H1 (cell line): ENCODE results near the gene SLC51B. TPM values are rescaled to one million over a fixed set of nuclear protein-coding genes. Genes with fewer than 3 reads are reported as not detected.

ENCODE experiments used
- BCL11A ChIP-seq, 2 experiments: IDR thresholded peaks; one replicate each; pipeline ENCODE4 v1.6.1; 2011; ENCODE audit warnings: low read depth in 2 of 2, low read length in 2 of 2, mild to moderate bottlenecking in 2 of 2
- CBX5 ChIP-seq: fragments of 300-800, 300-1000 bp; sonication (generic); IDR thresholded peaks from 2 replicates; pipeline ENCODE4 v1.7.1; 2016; ENCODE audit warnings: antibody characterized with exemption, low read length, low read depth
- CHD2 ChIP-seq: IDR thresholded peaks from 2 replicates; pipeline ENCODE4 v1.6.1; 2012; ENCODE audit warnings: low read length, improper control_type of control experiment
- CREB1 ChIP-seq: IDR thresholded peaks from 2 replicates; pipeline ENCODE4 v1.6.1; 2012; ENCODE audit warnings: inconsistent platforms
- GTF2F1 ChIP-seq: IDR thresholded peaks from 2 replicates; pipeline ENCODE4 v1.6.1; 2012; ENCODE audit warnings: low read depth, low read length, improper control_type of control experiment, borderline replicate concordance
- POLR2A ChIP-seq, 2 experiments: IDR thresholded peaks; 1 replicate in 1 of 2; 2 replicates in 1 of 2; pipeline ENCODE4 v1.6.1; 2011; ENCODE audit warnings: low read depth in 2 of 2, low read length in 2 of 2, mild to moderate bottlenecking in 2 of 2; ENCODE audit errors: control extremely low read depth in 1 of 2
- TEAD4 ChIP-seq: IDR thresholded peaks from 2 replicates; pipeline ENCODE4 v1.6.1; 2012; ENCODE audit warnings: low read depth, low read length, inconsistent platforms, mixed read lengths
- YY1 ChIP-seq: IDR thresholded peaks from 2 replicates; pipeline ENCODE4 v1.6.1; 2011; ENCODE audit warnings: low read depth, mild to moderate bottlenecking, low read length
- polyA plus RNA-seq, 7 experiments: library from polyadenylated mRNA; depleted of rRNA in 3 of 7; stranded (reverse) in 5 of 7; unstranded in 2 of 7; fragments of >200 nt in 5 of 7; fragments of 200-250 nt in 2 of 7; gene quantifications; 1 replicate in 5 of 7; 2 replicates in 1 of 7; 4 replicates in 1 of 7; pipeline versions ENCODE4 v1.2.1 to v1.2.3, GENCODE V29; 2011 to 2013; ENCODE audit warnings: missing spikeins in 2 of 7, mixed read lengths in 2 of 7
- total RNA-seq: library from RNA; stranded (reverse); fragmentation: NEBNext Ultra II Directional; extraction: Animal tissue kit (Norgen Biotek cat#: 25700); gene quantifications from 2 replicates; pipeline ENCODE4 v1.2.1, GENCODE V29; 2021
- TF ChIP-seq, protein P1 (sequence below): fragments of 300-600 bp; sonication (generic); IDR thresholded peaks from 2 replicates; pipeline ENCODE4 v1.7.1; 2012; ENCODE audit warnings: low read length, moderate library complexity, mild to moderate bottlenecking, inconsistent platforms; ENCODE audit not compliant: insufficient replicate concordance

The SLC51B gene
- total and polyA plus RNA-seq, 2 of the 8 experiments (the other 6 are each of a cell fraction or from before 2014, with no cell fraction given) = not detected

GRCh38 chr15:65057549-65057940 is 12.4 kb downstream of the SLC51B start (continued):
- TF ChIP-seq, protein P1, sequence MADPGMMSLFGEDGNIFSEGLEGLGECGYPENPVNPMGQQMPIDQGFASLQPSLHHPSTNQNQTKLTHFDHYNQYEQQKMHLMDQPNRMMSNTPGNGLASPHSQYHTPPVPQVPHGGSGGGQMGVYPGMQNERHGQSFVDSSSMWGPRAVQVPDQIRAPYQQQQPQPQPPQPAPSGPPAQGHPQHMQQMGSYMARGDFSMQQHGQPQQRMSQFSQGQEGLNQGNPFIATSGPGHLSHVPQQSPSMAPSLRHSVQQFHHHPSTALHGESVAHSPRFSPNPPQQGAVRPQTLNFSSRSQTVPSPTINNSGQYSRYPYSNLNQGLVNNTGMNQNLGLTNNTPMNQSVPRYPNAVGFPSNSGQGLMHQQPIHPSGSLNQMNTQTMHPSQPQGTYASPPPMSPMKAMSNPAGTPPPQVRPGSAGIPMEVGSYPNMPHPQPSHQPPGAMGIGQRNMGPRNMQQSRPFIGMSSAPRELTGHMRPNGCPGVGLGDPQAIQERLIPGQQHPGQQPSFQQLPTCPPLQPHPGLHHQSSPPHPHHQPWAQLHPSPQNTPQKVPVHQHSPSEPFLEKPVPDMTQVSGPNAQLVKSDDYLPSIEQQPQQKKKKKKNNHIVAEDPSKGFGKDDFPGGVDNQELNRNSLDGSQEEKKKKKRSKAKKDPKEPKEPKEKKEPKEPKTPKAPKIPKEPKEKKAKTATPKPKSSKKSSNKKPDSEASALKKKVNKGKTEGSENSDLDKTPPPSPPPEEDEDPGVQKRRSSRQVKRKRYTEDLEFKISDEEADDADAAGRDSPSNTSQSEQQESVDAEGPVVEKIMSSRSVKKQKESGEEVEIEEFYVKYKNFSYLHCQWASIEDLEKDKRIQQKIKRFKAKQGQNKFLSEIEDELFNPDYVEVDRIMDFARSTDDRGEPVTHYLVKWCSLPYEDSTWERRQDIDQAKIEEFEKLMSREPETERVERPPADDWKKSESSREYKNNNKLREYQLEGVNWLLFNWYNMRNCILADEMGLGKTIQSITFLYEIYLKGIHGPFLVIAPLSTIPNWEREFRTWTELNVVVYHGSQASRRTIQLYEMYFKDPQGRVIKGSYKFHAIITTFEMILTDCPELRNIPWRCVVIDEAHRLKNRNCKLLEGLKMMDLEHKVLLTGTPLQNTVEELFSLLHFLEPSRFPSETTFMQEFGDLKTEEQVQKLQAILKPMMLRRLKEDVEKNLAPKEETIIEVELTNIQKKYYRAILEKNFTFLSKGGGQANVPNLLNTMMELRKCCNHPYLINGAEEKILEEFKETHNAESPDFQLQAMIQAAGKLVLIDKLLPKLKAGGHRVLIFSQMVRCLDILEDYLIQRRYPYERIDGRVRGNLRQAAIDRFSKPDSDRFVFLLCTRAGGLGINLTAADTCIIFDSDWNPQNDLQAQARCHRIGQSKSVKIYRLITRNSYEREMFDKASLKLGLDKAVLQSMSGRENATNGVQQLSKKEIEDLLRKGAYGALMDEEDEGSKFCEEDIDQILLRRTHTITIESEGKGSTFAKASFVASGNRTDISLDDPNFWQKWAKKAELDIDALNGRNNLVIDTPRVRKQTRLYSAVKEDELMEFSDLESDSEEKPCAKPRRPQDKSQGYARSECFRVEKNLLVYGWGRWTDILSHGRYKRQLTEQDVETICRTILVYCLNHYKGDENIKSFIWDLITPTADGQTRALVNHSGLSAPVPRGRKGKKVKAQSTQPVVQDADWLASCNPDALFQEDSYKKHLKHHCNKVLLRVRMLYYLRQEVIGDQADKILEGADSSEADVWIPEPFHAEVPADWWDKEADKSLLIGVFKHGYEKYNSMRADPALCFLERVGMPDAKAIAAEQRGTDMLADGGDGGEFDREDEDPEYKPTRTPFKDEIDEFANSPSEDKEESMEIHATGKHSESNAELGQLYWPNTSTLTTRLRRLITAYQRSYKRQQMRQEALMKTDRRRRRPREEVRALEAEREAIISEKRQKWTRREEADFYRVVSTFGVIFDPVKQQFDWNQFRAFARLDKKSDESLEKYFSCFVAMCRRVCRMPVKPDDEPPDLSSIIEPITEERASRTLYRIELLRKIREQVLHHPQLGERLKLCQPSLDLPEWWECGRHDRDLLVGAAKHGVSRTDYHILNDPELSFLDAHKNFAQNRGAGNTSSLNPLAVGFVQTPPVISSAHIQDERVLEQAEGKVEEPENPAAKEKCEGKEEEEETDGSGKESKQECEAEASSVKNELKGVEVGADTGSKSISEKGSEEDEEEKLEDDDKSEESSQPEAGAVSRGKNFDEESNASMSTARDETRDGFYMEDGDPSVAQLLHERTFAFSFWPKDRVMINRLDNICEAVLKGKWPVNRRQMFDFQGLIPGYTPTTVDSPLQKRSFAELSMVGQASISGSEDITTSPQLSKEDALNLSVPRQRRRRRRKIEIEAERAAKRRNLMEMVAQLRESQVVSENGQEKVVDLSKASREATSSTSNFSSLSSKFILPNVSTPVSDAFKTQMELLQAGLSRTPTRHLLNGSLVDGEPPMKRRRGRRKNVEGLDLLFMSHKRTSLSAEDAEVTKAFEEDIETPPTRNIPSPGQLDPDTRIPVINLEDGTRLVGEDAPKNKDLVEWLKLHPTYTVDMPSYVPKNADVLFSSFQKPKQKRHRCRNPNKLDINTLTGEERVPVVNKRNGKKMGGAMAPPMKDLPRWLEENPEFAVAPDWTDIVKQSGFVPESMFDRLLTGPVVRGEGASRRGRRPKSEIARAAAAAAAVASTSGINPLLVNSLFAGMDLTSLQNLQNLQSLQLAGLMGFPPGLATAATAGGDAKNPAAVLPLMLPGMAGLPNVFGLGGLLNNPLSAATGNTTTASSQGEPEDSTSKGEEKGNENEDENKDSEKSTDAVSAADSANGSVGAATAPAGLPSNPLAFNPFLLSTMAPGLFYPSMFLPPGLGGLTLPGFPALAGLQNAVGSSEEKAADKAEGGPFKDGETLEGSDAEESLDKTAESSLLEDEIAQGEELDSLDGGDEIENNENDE = no peak
- no peak for TF ChIP-seq YY1
- TF ChIP-seq CHD2 = no peak
- TF ChIP-seq POLR2A (IDR thresholded peaks at IDR 0.05; ENCODE audit: control extremely low read depth in 1 of 2, low read depth in 2 of 2, low read length in 2 of 2) = no peak
- TF ChIP-seq BCL11A (IDR thresholded peaks at IDR 0.05; ENCODE audit: low read depth in 2 of 2, low read length in 2 of 2) = no peak
- no peak for TF ChIP-seq CREB1
- TF ChIP-seq TEAD4 = no peak
- no peak for TF ChIP-seq CBX5
- TF ChIP-seq GTF2F1 = no peak
- TF ChIP-seq, all 59 proteins: peak for 0
